ENCODE data around the gene KIF12.

DNA sequence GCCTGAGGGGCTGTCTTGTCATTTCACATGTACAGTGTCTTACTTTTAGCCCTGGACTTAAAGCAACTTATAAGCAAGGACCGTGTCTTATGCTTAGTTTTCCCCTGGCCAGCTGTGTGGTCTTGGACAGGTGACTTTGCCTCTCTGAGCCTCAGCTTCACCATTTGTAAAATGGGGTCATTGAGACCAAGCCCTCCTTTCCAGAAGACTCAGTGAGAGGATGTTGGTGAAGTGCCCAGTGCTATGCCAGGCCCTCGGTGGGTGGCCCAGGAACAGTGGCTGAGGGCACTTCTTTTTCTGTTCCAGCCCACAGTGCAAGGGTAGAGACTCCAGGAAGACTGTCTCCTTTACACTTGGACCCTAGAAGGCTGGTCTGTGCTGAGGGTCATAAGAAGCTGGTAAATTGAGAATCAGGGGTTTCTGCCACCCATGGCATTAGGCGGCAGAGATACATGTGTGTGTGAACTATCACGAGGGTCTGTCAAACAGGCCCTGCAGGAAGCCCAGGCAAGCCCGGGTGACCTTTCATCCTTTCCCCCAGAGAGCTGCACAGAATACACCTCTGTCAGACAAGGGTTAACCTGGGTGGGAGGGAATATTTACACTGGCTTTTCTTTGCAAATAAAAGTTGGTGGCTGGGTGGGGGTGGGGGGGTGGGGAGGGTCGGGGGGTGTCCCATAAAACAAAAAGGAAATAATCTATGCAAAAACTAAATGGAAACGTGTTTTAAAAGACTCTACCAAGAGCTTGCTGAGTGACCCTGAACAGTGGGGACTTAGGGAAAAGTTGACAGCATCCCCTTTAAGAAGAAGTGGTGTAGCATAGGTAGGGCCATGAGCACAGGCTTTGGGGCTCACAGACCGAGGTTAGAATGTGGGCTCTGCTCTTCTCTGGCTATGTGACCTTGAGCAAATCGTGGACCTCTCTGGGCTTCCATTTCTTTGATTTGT, 20.4 kb upstream of the KIF12 start:
- TF ChIP-seq, protein P1, sequence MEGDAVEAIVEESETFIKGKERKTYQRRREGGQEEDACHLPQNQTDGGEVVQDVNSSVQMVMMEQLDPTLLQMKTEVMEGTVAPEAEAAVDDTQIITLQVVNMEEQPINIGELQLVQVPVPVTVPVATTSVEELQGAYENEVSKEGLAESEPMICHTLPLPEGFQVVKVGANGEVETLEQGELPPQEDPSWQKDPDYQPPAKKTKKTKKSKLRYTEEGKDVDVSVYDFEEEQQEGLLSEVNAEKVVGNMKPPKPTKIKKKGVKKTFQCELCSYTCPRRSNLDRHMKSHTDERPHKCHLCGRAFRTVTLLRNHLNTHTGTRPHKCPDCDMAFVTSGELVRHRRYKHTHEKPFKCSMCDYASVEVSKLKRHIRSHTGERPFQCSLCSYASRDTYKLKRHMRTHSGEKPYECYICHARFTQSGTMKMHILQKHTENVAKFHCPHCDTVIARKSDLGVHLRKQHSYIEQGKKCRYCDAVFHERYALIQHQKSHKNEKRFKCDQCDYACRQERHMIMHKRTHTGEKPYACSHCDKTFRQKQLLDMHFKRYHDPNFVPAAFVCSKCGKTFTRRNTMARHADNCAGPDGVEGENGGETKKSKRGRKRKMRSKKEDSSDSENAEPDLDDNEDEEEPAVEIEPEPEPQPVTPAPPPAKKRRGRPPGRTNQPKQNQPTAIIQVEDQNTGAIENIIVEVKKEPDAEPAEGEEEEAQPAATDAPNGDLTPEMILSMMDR (IDR thresholded peaks at IDR 0.05): no peak
- TF ChIP-seq POLR2A (IDR thresholded peaks at IDR 0.05): no peak
